ENCODE data around the gene GABRR2. TPM values are rescaled to one million over a fixed set of nuclear protein-coding genes. Genes with fewer than 3 reads are reported as not detected.

GABRR2 gene
- polyA plus RNA-seq, 1 donor from 2014 or later, result 0.31 TPM

DNA sequence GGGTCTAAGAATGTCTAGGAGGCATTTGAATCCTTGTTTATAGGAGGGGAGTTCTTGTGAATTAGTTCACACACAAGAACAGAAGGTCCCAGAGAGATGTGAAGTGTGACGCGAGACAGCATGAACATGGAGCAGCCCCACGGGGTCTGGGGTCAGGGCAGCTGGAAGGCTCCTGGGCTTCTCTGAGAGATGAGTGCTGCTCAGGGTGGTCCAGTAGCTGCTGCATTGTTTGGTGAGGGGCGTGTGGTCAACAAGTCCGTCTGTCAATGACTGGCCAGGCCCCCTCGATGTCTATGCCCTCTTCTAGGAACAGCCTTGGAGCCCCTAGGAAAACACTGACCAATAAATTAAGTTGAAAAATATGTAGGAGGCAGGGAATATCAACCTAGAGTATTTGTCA lies 57.8 kb downstream of the GABRR2 start:
- H3K9me2 ChIP-seq (ENCODE audit: insufficient read depth, low read length), result no peaks in the 10 kb centered on the region
- no peak overlapping the region for H3K4me2 ChIP-seq (ENCODE audit: low read length)
- no peaks in the 10 kb centered on the region for H3K27me3 ChIP-seq (ENCODE audit: insufficient read depth, low read depth, low read length)
- H4K20me1 ChIP-seq (ENCODE audit: insufficient read depth), result no peaks in the 10 kb centered on the region
- no peak overlapping the region for H3K27ac ChIP-seq (ENCODE audit: low read length)
- no peak overlapping the region for H2AFZ ChIP-seq (ENCODE audit: low read depth, low read length)
- no peaks in the 10 kb centered on the region for H3F3A ChIP-seq (ENCODE audit: insufficient read depth, low read length, poor library complexity, severe bottlenecking)
- no peaks in the 10 kb centered on the region for H3K79me2 ChIP-seq (replicated peaks; ENCODE audit: insufficient read depth, low read length)
- H3K9me3 ChIP-seq (ENCODE audit: low read length), result no peaks in the 10 kb centered on the region
- no peak for TF ChIP-seq EZH2 (IDR thresholded peaks at IDR 0.05; ENCODE audit: borderline replicate concordance, insufficient read depth, low read length, poor library complexity, severe bottlenecking)
- TF ChIP-seq, protein P1, sequence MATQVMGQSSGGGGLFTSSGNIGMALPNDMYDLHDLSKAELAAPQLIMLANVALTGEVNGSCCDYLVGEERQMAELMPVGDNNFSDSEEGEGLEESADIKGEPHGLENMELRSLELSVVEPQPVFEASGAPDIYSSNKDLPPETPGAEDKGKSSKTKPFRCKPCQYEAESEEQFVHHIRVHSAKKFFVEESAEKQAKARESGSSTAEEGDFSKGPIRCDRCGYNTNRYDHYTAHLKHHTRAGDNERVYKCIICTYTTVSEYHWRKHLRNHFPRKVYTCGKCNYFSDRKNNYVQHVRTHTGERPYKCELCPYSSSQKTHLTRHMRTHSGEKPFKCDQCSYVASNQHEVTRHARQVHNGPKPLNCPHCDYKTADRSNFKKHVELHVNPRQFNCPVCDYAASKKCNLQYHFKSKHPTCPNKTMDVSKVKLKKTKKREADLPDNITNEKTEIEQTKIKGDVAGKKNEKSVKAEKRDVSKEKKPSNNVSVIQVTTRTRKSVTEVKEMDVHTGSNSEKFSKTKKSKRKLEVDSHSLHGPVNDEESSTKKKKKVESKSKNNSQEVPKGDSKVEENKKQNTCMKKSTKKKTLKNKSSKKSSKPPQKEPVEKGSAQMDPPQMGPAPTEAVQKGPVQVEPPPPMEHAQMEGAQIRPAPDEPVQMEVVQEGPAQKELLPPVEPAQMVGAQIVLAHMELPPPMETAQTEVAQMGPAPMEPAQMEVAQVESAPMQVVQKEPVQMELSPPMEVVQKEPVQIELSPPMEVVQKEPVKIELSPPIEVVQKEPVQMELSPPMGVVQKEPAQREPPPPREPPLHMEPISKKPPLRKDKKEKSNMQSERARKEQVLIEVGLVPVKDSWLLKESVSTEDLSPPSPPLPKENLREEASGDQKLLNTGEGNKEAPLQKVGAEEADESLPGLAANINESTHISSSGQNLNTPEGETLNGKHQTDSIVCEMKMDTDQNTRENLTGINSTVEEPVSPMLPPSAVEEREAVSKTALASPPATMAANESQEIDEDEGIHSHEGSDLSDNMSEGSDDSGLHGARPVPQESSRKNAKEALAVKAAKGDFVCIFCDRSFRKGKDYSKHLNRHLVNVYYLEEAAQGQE (IDR thresholded peaks at IDR 0.05; ENCODE audit: borderline replicate concordance), result no peak
- no peak for TF ChIP-seq TAF1 (IDR thresholded peaks at IDR 0.05; ENCODE audit: low read depth)
- no peak for TF ChIP-seq MXI1 (conservative IDR thresholded peaks at IDR 0.05; ENCODE audit: poor library complexity, severe bottlenecking)
- no peak for TF ChIP-seq EP300 (conservative IDR thresholded peaks at IDR 0.05; ENCODE audit: poor library complexity, severe bottlenecking)
- TF ChIP-seq SMC3 (conservative IDR thresholded peaks at IDR 0.05; ENCODE audit: poor library complexity), result no peak
- TF ChIP-seq, protein P2, sequence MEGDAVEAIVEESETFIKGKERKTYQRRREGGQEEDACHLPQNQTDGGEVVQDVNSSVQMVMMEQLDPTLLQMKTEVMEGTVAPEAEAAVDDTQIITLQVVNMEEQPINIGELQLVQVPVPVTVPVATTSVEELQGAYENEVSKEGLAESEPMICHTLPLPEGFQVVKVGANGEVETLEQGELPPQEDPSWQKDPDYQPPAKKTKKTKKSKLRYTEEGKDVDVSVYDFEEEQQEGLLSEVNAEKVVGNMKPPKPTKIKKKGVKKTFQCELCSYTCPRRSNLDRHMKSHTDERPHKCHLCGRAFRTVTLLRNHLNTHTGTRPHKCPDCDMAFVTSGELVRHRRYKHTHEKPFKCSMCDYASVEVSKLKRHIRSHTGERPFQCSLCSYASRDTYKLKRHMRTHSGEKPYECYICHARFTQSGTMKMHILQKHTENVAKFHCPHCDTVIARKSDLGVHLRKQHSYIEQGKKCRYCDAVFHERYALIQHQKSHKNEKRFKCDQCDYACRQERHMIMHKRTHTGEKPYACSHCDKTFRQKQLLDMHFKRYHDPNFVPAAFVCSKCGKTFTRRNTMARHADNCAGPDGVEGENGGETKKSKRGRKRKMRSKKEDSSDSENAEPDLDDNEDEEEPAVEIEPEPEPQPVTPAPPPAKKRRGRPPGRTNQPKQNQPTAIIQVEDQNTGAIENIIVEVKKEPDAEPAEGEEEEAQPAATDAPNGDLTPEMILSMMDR (IDR thresholded peaks at IDR 0.05; ENCODE audit: poor library complexity, severe bottlenecking), result no peak
- TF ChIP-seq POLR2AphosphoS5 (IDR thresholded peaks at IDR 0.05), result no peak
- no peak for TF ChIP-seq RAD21 (conservative IDR thresholded peaks at IDR 0.05)
- H3K4me3 ChIP-seq (ENCODE audit: low read length), result no peak overlapping the region
- H3K9ac ChIP-seq (ENCODE audit: low read length), result no peak overlapping the region
- H3K36me3 ChIP-seq (ENCODE audit: insufficient read depth, low read length), result no peaks in the 10 kb centered on the region

DNA sequence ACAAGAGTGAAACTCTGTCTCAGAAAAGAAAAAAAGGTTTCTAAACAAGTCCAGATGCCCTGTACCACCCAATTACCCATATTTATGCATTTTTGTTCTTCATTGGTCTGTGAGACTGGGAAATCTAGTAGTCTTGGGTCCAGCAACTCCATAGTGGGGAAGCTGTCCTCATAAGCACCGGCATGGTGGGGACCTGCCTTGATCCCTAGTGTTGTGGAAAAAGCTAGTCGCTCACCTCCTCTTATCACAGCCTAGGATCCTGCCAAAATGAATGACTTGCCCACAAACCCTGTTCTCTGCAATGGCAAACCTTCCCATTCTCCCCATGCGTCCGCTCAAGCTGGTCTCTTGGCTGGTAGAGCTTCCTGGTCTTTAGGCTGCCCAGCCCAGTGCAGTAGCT lies 59.7 kb downstream of the GABRR2 start:
- H3K4me3 ChIP-seq (ENCODE audit: low read length), result no peak overlapping the region
- H2AFZ ChIP-seq (ENCODE audit: low read depth, low read length), result no peak overlapping the region
- H3K9me3 ChIP-seq (ENCODE audit: low read length), result no peaks in the 10 kb centered on the region
- no peaks in the 10 kb centered on the region for H3K79me2 ChIP-seq (replicated peaks; ENCODE audit: insufficient read depth, low read length)
- no peak overlapping the region for H3K4me2 ChIP-seq (ENCODE audit: low read length)
- H3K27me3 ChIP-seq (ENCODE audit: insufficient read depth, low read depth, low read length), result no peaks in the 10 kb centered on the region
- H3K9ac ChIP-seq (ENCODE audit: low read length), result no peak overlapping the region
- no peaks in the 10 kb centered on the region for H3K36me3 ChIP-seq (ENCODE audit: insufficient read depth, low read length)
- H3F3A ChIP-seq (ENCODE audit: insufficient read depth, low read length, poor library complexity, severe bottlenecking), result no peaks in the 10 kb centered on the region
- no peak overlapping the region for H3K27ac ChIP-seq (ENCODE audit: low read length)
- no peaks in the 10 kb centered on the region for H3K9me2 ChIP-seq (ENCODE audit: insufficient read depth, low read length)
- no peaks in the 10 kb centered on the region for H4K20me1 ChIP-seq (ENCODE audit: insufficient read depth)
- TF ChIP-seq TAF1 (IDR thresholded peaks at IDR 0.05; ENCODE audit: low read depth) (no peak), EP300 (conservative IDR thresholded peaks at IDR 0.05; ENCODE audit: poor library complexity, severe bottlenecking) (no peak), SMC3 (conservative IDR thresholded peaks at IDR 0.05; ENCODE audit: poor library complexity) (no peak), MXI1 (conservative IDR thresholded peaks at IDR 0.05; ENCODE audit: poor library complexity, severe bottlenecking) (no peak), POLR2AphosphoS5 (IDR thresholded peaks at IDR 0.05) (no peak), RAD21 (conservative IDR thresholded peaks at IDR 0.05) (no peak), EZH2 (IDR thresholded peaks at IDR 0.05; ENCODE audit: borderline replicate concordance, insufficient read depth, low read length, poor library complexity, severe bottlenecking) (no peak)
- TF ChIP-seq, protein P1 (IDR thresholded peaks at IDR 0.05; ENCODE audit: borderline replicate concordance), result no peak
- TF ChIP-seq, protein P2 (IDR thresholded peaks at IDR 0.05; ENCODE audit: poor library complexity, severe bottlenecking), result no peak
